ENCODE measurements around the gene MOCS2.
"Not testable (repeated sequence)": the region's sequence is repeated elsewhere in the genome, so short reads cannot be mapped to it uniquely, and the experiment has no call there.

The MOCS2 gene

DNA sequence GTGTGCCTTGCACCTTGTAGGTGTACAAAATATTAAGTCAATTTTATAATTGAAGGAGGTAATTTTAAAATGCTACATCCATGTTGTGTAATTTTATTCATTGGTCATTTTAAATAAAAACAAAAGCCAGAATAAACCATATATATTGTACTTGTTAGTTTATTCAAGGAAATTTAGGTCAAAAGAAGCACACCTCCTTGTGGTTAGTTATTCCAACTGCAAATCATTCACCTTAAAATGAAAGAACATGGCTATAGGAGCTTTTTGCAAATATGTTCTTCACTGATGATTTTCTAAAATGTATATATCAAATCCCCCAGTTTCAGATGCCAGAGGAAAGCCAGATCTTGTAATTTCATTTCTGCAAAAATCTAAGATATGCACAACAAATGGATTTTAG is 5.4 kb upstream of the MOCS2 start:
- no peaks in the 10 kb centered on the region for H3K27me3 ChIP-seq (ENCODE audit: insufficient read depth, low read length)
- H3K36me3 ChIP-seq (ENCODE audit: insufficient read depth, low read length): no peaks in the 10 kb centered on the region
- H3K27ac ChIP-seq (ENCODE audit: low read depth, low read length): no peak overlapping the region
- no peak overlapping the region for H2AFZ ChIP-seq (ENCODE audit: low read length, unreplicated experiment)
- peaks cover 11% of the 10 kb centered on the region for H3K79me2 ChIP-seq (ENCODE audit: control insufficient read depth, insufficient read depth, low read length, unreplicated experiment)
- H3K4me1 ChIP-seq (ENCODE audit: control insufficient read depth, insufficient read depth, low read length, unreplicated experiment): peaks cover 10% of the 10 kb centered on the region
- no peak overlapping the region for H3K4me3 ChIP-seq (ENCODE audit: low read depth, low read length)

GRCh38 chr5:53113947-53114346 is 4.4 kb upstream of the MOCS2 start:
- Histone ChIP-seq H3K79me2 (ENCODE audit: control insufficient read depth, insufficient read depth, low read length, unreplicated experiment) (peaks cover 17% of the 10 kb centered on the region), H2AFZ (ENCODE audit: low read length, unreplicated experiment) (no peak overlapping the region), H3K27ac (ENCODE audit: low read depth, low read length) (no peak overlapping the region), H3K4me1 (ENCODE audit: control insufficient read depth, insufficient read depth, low read length, unreplicated experiment) (peaks cover 10% of the 10 kb centered on the region), H3K27me3 (ENCODE audit: insufficient read depth, low read length) (no peaks in the 10 kb centered on the region), H3K4me3 (ENCODE audit: low read depth, low read length) (no peak overlapping the region), H3K36me3 (ENCODE audit: insufficient read depth, low read length) (no peaks in the 10 kb centered on the region)

- no peak overlapping the region for H3K4me3 ChIP-seq (ENCODE audit: low read depth, low read length)
- H3K79me2 ChIP-seq (ENCODE audit: control insufficient read depth, insufficient read depth, low read length, unreplicated experiment): peaks cover 27% of the 10 kb centered on the region
- peaks cover 18% of the 10 kb centered on the region for H3K4me1 ChIP-seq (ENCODE audit: control insufficient read depth, insufficient read depth, low read length, unreplicated experiment)
- H3K36me3 ChIP-seq (ENCODE audit: insufficient read depth, low read length): no peaks in the 10 kb centered on the region
- H3K27me3 ChIP-seq (ENCODE audit: insufficient read depth, low read length): no peaks in the 10 kb centered on the region
- no peak overlapping the region for H3K27ac ChIP-seq (ENCODE audit: low read depth, low read length)
- no peak overlapping the region for H2AFZ ChIP-seq (ENCODE audit: low read length, unreplicated experiment)
Observed at GRCh38 chr5:53112909-53113308, 3.4 kb upstream of the MOCS2 start.

GRCh38 chr5:53112307-53112706 is 2.8 kb upstream of the MOCS2 start:
- Histone ChIP-seq H3K79me2 (ENCODE audit: control insufficient read depth, insufficient read depth, low read length, unreplicated experiment) (peaks cover 33% of the 10 kb centered on the region), H3K4me1 (ENCODE audit: control insufficient read depth, insufficient read depth, low read length, unreplicated experiment) (peaks cover 22% of the 10 kb centered on the region)
- not testable (repeated sequence) for H3K36me3 ChIP-seq (ENCODE audit: insufficient read depth, low read length); H3K27ac ChIP-seq (ENCODE audit: low read depth, low read length); H3K27me3 ChIP-seq (ENCODE audit: insufficient read depth, low read length); H3K4me3 ChIP-seq (ENCODE audit: low read depth, low read length); H2AFZ ChIP-seq (ENCODE audit: low read length, unreplicated experiment)

DNA sequence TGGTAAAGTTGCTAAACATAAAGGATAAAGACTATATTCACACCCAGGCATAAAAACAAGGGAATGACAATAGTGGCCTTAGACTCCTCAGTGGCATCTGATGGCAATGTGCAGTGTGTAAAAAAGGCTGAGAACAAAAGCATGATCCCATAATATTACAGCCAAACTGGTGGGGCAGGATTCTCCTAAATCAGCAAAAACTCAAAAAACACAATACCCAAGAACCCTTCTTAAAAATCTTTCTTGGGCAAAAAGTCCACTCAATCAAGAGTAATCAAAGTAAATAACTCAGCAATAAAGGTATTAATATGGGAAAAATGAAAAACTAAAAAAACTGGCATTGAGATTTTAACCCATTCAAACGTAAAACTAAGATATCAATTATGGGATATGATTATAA is 1.6 kb upstream of the MOCS2 start:
- Histone ChIP-seq H2AFZ (ENCODE audit: low read length, unreplicated experiment) (no peak overlapping the region), H3K79me2 (ENCODE audit: control insufficient read depth, insufficient read depth, low read length, unreplicated experiment) (peaks cover 33% of the 10 kb centered on the region), H3K27ac (ENCODE audit: low read depth, low read length) (no peak overlapping the region), H3K4me3 (ENCODE audit: low read depth, low read length) (peak overlapping the region; percentile 91), H3K27me3 (ENCODE audit: insufficient read depth, low read length) (no peaks in the 10 kb centered on the region), H3K36me3 (ENCODE audit: insufficient read depth, low read length) (peaks cover 9% of the 10 kb centered on the region; the same call in 1 of the 2 replicates), H3K4me1 (ENCODE audit: control insufficient read depth, insufficient read depth, low read length, unreplicated experiment) (peaks cover 22% of the 10 kb centered on the region)

DNA sequence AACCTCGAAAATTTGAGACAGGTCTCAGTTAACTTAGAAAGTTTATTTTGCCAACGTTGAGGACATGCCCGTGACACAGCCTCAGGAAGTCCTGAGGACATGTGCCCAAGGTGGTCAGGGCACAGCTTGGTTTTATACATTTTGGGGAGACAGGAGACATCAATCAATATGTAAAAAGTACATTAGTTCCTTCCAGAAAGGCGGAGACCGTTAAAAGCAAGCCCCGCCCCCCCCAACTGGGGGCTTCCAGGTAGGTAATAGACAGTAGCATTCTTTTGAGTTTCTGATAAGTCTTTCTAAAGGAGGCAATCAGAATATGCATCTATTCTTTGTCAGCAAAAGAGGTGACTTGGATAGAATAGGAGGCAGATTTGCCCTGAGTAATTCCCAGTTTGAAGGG is 599 bp upstream of the MOCS2 start:
- Histone ChIP-seq H3K36me3 (ENCODE audit: insufficient read depth, low read length) (peaks cover 9% of the 10 kb centered on the region; the same call in 1 of the 2 replicates), H3K4me1 (ENCODE audit: control insufficient read depth, insufficient read depth, low read length, unreplicated experiment) (peaks cover 22% of the 10 kb centered on the region), H3K27ac (ENCODE audit: low read depth, low read length) (no peak overlapping the region), H3K79me2 (ENCODE audit: control insufficient read depth, insufficient read depth, low read length, unreplicated experiment) (peaks cover 33% of the 10 kb centered on the region), H2AFZ (ENCODE audit: low read length, unreplicated experiment) (peak overlapping the region; percentile 95), H3K27me3 (ENCODE audit: insufficient read depth, low read length) (no peaks in the 10 kb centered on the region), H3K4me3 (ENCODE audit: low read depth, low read length) (peak overlapping the region; percentile 91)

DNA sequence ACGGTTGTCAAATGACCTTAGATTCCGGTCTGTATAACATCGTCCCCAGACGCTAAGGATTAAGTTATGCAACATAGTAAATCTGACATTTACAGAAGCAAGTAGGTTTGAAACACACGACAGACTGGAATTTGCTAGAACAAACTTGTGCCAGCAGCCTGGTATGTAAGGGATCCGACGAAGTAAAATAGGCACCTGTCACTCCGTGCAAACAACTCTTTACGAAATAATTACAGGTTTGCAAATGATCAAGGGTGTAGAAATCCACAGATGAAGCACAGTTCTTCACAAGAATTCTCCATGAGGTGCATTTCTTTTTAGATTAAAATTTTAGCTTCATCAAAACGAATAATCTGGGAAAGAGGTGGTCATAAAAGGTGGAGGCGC is 508 bp downstream of the MOCS2 start:
- peaks cover 9% of the 10 kb centered on the region; the same call in 1 of the 2 replicates for H3K36me3 ChIP-seq (ENCODE audit: insufficient read depth, low read length)
- H3K79me2 ChIP-seq (ENCODE audit: control insufficient read depth, insufficient read depth, low read length, unreplicated experiment): peaks cover 35% of the 10 kb centered on the region
- peak overlapping the region; percentile 91 for H3K4me3 ChIP-seq (ENCODE audit: low read depth, low read length)
- no peaks in the 10 kb centered on the region for H3K27me3 ChIP-seq (ENCODE audit: insufficient read depth, low read length)
- H3K27ac ChIP-seq (ENCODE audit: low read depth, low read length): no peak overlapping the region
- peaks cover 22% of the 10 kb centered on the region for H3K4me1 ChIP-seq (ENCODE audit: control insufficient read depth, insufficient read depth, low read length, unreplicated experiment)
- H2AFZ ChIP-seq (ENCODE audit: low read length, unreplicated experiment): peak overlapping the region; percentile 58

DNA sequence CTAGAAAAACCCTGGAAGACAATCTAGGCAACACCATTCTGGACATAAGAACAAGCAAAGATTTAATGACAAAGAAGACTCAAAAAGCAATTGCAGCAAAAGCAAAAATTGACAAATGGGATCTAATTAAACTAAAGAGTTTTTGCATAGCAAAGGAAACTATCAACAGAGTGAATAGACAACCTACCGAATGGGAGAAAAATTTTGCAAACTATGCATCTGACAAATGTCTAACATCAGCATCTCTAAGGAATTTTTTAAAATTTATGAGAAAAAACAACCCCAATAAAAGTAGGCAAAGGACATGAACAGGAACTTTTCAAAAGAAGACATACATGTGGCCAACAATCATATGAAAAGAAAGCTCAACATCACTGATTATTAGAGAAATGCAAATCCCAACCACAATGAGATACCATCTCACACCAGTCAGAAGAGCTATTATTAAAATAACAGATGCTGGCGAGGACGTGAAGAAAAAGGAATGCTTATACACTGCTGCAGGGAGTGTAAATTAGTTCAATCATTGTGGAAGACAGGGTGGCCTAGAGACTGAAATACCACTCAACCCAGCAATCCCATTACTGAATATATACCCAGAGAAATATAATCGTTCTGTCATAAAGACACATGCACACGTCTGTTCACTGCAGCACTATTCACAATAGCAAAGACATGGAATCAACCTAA is 3.8 kb downstream of the MOCS2 start:
- no peak overlapping the region for H2AFZ ChIP-seq (ENCODE audit: low read length, unreplicated experiment)
- no peaks in the 10 kb centered on the region for H3K27me3 ChIP-seq (ENCODE audit: insufficient read depth, low read length)
- peaks cover 17% of the 10 kb centered on the region for H3K4me1 ChIP-seq (ENCODE audit: control insufficient read depth, insufficient read depth, low read length, unreplicated experiment)
- peaks cover 32% of the 10 kb centered on the region for H3K79me2 ChIP-seq (ENCODE audit: control insufficient read depth, insufficient read depth, low read length, unreplicated experiment)
- H3K27ac ChIP-seq (ENCODE audit: low read depth, low read length): no peak overlapping the region
- H3K36me3 ChIP-seq (ENCODE audit: insufficient read depth, low read length): peaks cover 9% of the 10 kb centered on the region; the same call in 1 of the 2 replicates
- H3K4me3 ChIP-seq (ENCODE audit: low read depth, low read length): no peak overlapping the region

GRCh38 chr5:53100606-53101005 is 9.0 kb downstream of the MOCS2 start:
- Histone ChIP-seq H3K27me3 (ENCODE audit: insufficient read depth, low read length) (no peaks in the 10 kb centered on the region), H3K27ac (ENCODE audit: low read depth, low read length) (no peak overlapping the region), H3K79me2 (ENCODE audit: control insufficient read depth, insufficient read depth, low read length, unreplicated experiment) (peaks cover 3% of the 10 kb centered on the region), H3K4me3 (ENCODE audit: low read depth, low read length) (no peak overlapping the region), H3K36me3 (ENCODE audit: insufficient read depth, low read length) (0 out of 2 replicates have a peak, but pooled peaks cover 11% of the 10 kb centered on the region), H3K4me1 (ENCODE audit: control insufficient read depth, insufficient read depth, low read length, unreplicated experiment) (peaks cover 3% of the 10 kb centered on the region), H2AFZ (ENCODE audit: low read length, unreplicated experiment) (no peak overlapping the region)

- H3K4me1 ChIP-seq (ENCODE audit: control insufficient read depth, insufficient read depth, low read length, unreplicated experiment): peaks cover 3% of the 10 kb centered on the region
- H3K79me2 ChIP-seq (ENCODE audit: control insufficient read depth, insufficient read depth, low read length, unreplicated experiment): no peaks in the 10 kb centered on the region
- no peaks in the 10 kb centered on the region for H3K27me3 ChIP-seq (ENCODE audit: insufficient read depth, low read length)
- H3K27ac ChIP-seq (ENCODE audit: low read depth, low read length): no peak overlapping the region
- no peak overlapping the region for H2AFZ ChIP-seq (ENCODE audit: low read length, unreplicated experiment)
- 0 out of 2 replicates have a peak, but pooled peaks cover 11% of the 10 kb centered on the region for H3K36me3 ChIP-seq (ENCODE audit: insufficient read depth, low read length)
- no peak overlapping the region for H3K4me3 ChIP-seq (ENCODE audit: low read depth, low read length)
Observed at GRCh38 chr5:53099546-53099945, 10.0 kb downstream of the MOCS2 start.

- no peak overlapping the region for H3K27ac ChIP-seq (ENCODE audit: low read depth, low read length)
- H3K27me3 ChIP-seq (ENCODE audit: insufficient read depth, low read length): no peaks in the 10 kb centered on the region
- H3K4me3 ChIP-seq (ENCODE audit: low read depth, low read length): no peak overlapping the region
- H3K36me3 ChIP-seq (ENCODE audit: insufficient read depth, low read length): 0 out of 2 replicates have a peak, but pooled peaks cover 11% of the 10 kb centered on the region
- peaks cover 11% of the 10 kb centered on the region for H3K4me1 ChIP-seq (ENCODE audit: control insufficient read depth, insufficient read depth, low read length, unreplicated experiment)
- H3K79me2 ChIP-seq (ENCODE audit: control insufficient read depth, insufficient read depth, low read length, unreplicated experiment): no peaks in the 10 kb centered on the region
- H2AFZ ChIP-seq (ENCODE audit: low read length, unreplicated experiment): no peak overlapping the region
Observed at GRCh38 chr5:53095931-53096525, 13.5 kb downstream of the MOCS2 start.
